NOMO-1 treated with DMSO at 0.1 percent for 48 hours (cell line): ENCODE data around the gene CLTRN.
"Not testable (repeated sequence)": the region's sequence is repeated elsewhere in the genome, so short reads cannot be mapped to it uniquely, and the experiment has no call there.

Experiments
- DNase-seq: peaks from one replicate; lab custom pipeline; 2025; ENCODE audit not compliant: unreplicated experiment; lab: John Stamatoyannopoulos, UW

Gene CLTRN

GRCh38 chrX:15653961-15654360, 10.6 kb downstream of the CLTRN start:
- no peak for DNase-seq

GRCh38 chrX:15647510-15647909, 17.1 kb downstream of the CLTRN start:
- not testable (repeated sequence) for DNase-seq

- no peak for DNase-seq
Observed at GRCh38 chrX:15646543-15646942, 18.1 kb downstream of the CLTRN start.

GRCh38 chrX:15646031-15646430, 18.6 kb downstream of the CLTRN start:
- DNase-seq: no peak

GRCh38 chrX:15645266-15645665, 19.3 kb downstream of the CLTRN start:
- DNase-seq: no peak

GRCh38 chrX:15644560-15644872, 20.1 kb downstream of the CLTRN start:
- DNase-seq: no peak

GRCh38 chrX:15643786-15644559, 20.6 kb downstream of the CLTRN start:
- DNase-seq: no peak

- DNase-seq: no peak
Observed at GRCh38 chrX:15631637-15632036, 33.0 kb downstream of the CLTRN start.

- DNase-seq: no peak
Observed at GRCh38 chrX:15623054-15623453, 41.6 kb downstream of the CLTRN start.

GRCh38 chrX:15619053-15619755, 45.4 kb downstream of the CLTRN start:
- no peak for DNase-seq

- no peak for DNase-seq
Observed at GRCh38 chrX:15617111-15617510, 47.5 kb downstream of the CLTRN start.

GRCh38 chrX:15616531-15616930, 48.1 kb downstream of the CLTRN start:
- DNase-seq: no peak

- DNase-seq: no peak
Observed at GRCh38 chrX:15607067-15607466, 57.5 kb downstream of the CLTRN start.

GRCh38 chrX:15606136-15606535, 58.5 kb downstream of the CLTRN start:
- no peak for DNase-seq

GRCh38 chrX:15605226-15605625, 59.4 kb downstream of the CLTRN start:
- DNase-seq: no peak

- DNase-seq: no peak
Observed at GRCh38 chrX:15602761-15603160, 61.8 kb downstream of the CLTRN start.

GRCh38 chrX:15601932-15602331, 62.7 kb downstream of the CLTRN start:
- DNase-seq: no peak

GRCh38 chrX:15600745-15601144, 63.9 kb downstream of the CLTRN start, which contains the start of gene ACE2:
TSS of gene ACE2 (minus strand) at chrX:15600960. CDS start at chrX:15600911, 49 bp downstream.
- DNase-seq: no peak

- DNase-seq: no peak
Observed at GRCh38 chrX:15600049-15600448, 64.6 kb downstream of the CLTRN start.

- DNase-seq: no peak
Observed at GRCh38 chrX:15599461-15599860, 65.1 kb downstream of the CLTRN start.

GRCh38 chrX:15598026-15598425, 66.6 kb downstream of the CLTRN start:
- no peak for DNase-seq

- no peak for DNase-seq
Observed at GRCh38 chrX:15594371-15594770, 70.2 kb downstream of the CLTRN start.
